GM21423 (cell line): ENCODE data around the gene DNMT3A.

Experiments
- ATAC-seq: cut with Tn5 transposase; IDR thresholded peaks from one replicate; pipeline ENCODE4 v1.9.1; 2021; ENCODE audit warnings: mild to moderate bottlenecking, moderate library complexity; ENCODE audit not compliant: unreplicated experiment

Gene DNMT3A

DNA sequence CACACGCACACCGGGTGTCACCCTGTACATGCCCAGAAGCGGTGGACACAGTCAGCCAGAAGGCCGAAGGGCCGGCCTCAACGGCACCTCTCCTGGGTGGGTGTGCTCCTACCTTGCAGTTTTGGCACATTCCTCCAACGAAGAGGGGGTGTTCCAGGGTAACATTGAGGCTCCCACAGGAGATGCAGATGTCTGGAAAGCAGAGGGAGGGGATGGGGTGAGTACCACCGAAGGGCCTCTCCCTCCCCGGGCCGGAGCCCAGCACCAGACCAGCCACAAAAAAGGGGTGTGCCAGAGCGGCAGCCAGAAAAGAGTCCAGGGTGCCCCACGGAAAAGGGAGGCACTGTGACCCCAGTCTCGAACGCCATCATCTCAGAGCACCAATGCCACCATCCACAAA lies 96.6 kb downstream of the DNMT3A start:
- ATAC-seq, result no peak

DNA sequence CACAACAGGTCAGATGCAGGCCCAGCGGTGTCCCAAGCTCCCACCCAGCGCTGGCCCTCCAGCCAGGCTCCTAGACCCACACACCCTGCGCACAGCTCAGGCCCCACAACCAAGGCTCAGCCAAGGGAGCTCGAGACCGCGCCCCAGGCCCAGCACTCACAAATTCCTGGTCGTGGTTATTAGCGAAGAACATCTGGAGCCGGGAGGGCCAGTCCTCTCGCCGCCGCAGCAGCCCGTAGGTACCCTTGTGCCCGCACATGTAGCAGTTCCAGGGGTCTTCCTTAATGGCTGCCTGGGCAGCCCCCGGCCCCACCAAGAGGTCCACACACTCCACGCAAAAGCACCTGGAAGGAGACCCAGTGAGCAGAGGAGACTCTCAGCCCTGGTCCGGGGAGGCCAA lies 97.7 kb downstream of the DNMT3A start:
- ATAC-seq, result no peak

DNA sequence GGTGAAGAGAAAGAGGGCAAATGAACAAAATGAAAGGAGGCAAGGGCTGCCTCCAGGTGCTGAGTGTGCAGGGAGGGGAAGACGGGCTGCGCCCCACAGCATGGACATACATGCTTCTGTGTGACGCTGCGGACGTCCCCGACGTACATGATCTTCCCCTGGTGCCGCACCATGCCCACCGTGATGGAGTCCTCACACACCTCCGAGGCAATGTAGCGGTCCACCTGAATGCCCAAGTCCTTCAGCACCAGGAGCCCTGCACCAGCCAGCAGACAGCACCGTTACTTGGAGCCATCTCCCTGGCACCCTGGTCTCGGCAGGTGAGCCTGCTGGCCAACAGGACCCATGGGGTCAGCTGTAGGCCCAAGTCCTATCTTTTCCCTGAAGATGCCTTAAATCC lies 100.3 kb downstream of the DNMT3A start:
- ATAC-seq, result no peak

DNA sequence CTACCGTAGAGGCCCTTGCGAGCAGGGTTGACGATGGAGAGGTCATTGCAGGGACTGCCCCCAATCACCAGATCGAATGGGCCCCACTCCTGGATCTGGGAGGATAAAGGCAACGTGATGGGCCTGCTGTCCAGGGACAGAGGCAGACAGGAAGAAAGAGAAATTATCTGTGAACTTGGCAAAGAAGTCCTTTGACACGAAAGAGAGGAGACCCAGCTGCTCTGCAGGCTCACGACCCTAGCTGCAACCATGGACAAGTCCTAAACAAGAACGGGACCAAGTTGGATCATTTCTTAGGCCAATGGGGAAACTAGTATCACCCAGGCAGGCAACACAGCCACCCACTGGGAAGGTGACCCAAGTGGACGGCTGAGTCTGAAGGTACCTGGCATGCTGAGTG lies 101.1 kb downstream of the DNMT3A start:
- no peak for ATAC-seq

DNA sequence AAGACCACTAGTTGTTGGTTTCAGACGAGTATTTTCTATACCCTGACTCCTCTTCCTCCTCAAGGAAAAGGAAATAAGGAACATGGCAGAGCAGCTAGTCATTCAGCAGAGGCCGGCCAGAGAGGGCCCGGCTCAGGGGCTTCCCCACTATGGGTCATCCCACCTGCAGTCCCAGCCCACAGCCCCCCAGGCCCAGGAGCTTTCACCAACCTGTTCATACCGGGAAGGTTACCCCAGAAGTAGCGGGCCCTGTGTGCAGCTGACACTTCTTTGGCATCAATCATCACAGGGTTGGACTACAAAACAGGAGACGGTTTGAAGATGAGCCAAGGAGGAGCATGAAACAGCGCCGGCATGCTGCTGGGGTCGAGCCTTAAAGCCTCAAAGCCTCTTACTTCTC lies 102.8 kb downstream of the DNMT3A start:
- no peak for ATAC-seq

DNA sequence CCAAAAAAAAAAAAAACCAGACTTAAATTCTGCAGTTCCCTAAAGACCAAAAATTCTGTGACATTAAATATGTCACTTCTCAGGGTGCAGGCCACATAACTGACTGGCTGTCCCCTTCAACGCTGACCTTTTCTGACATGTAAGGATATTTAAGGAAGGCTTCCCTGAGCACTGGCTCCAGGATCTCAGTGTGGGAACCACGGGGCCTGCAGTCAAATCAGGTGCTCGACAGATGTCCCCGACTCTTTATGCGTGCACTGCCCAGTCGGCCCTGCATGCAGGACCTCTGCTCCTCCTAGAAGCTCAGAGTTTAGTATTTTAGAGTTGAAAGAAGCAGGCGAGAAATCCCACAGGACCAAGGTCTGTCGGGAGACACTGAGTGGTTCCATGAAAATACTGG lies 104.0 kb downstream of the DNMT3A start:
- ATAC-seq, result no peak

DNA sequence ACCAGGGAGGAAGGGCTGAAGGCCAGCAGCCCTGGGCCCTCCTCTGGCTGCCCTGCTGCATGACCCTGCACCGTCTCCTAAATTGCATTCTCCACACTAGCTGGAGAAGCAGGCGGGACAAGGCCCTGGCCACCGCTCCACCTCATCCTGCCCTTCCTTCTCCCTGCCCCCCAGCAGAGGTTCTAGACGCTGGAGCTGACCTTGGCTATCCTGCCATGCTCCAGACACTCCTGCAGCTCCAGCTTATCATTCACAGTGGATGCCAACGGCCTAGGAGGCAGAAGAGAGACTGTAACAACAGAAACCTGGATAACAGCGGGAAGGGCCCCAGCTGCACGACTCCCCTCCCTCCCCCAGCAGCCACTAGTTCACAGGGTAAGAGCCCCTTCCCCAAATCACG lies 105.0 kb downstream of the DNMT3A start:
- no peak for ATAC-seq

DNA sequence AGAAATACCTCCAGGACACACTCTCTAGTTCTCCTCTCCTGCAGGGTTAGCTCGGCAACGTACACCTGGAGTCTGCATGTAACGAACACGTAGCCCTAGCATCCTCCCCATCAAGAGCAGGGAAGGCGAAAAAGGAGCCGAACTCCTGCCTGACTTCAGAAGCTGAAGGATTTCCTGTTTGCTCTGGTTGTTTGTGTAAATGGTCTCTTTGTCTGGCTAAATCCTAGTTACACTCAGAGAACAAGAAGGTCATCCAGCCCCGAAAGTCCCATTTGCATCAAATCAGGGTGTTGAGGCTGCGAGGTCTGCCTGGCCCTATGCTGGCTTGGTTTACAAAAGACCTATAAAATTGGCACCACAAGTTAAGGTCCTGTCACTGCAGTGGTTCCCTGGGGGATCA lies 107.0 kb downstream of the DNMT3A start:
- no peak for ATAC-seq

DNA sequence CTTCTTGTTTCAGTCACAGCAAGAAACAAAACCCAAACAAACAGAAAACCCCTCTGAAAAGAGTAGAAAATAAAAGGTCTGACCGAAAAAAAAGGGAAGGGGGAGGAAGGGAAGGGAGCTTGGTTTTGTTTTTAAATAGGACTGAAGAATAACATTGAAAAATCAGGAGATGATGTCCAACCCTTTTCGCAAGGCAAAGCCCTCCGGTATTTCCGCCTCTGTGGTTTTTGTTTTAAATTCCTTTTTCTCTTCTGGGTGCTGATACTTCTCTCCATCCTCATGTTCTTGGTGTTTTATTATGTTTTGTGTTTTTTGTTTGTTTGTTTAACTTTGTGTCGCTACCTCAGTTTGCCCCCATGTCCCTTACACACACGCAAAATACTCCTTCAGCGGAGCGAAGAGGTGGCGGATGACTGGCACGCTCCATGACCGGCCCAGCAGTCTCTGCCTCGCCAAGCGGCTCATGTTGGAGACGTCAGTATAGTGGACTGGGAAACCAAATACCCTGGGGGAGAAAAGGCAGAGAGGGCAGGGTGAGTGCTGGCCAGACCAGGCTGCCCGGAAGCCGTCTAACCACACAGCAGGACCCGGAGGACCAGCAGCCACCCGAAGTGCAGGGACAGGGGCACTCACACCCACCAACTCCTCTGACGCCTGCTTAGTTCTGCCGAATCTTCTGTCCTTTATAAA lies 107.7 kb downstream of the DNMT3A start:
- no peak for ATAC-seq

DNA sequence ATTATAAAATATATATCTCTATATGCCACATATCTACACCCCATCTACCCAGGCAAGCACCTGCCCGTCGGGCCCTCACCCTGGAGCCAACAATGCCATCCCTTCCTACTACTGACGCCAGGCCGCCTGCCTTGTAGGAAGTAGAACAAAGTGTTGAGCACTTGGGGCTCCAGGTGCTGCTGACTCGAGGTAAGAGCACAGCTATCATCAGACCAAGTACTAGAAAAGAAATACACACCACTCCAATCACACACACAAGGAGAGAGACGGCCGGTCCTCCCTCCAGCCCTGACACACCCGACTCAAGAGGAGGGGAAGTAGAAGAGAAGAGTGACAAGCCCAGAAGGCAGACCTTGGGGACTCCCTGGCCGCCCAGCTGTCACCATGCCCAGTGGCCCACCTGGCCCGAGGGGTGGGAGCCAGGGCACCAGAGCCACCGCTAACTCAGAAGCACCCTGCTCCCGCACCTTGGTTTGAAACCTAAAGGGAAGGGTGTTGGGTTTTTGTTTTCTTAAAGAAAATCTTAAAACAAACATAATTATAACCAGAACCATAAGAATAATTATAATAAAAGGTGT lies 109.4 kb downstream of the DNMT3A start:
- no peak for ATAC-seq

DNA sequence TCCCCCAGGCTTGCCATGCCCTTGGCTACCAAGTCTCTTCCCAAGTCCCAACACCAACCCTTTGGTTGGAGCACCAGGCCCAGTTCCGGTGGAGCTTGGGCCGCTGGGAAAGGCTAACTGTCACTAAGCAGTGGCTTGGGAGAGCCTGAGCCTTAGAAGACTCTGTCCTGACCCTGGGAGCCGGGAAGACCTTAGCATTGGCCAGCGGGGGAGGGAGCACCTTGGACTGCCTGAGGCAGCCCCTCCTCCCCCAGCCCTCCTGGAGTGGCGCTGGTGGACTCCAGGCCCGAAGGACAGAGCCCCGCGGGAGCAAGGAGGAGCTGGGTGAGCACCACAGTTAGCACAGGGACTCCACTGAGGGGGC lies 110.8 kb downstream of the DNMT3A start:
- no peak for ATAC-seq

DNA sequence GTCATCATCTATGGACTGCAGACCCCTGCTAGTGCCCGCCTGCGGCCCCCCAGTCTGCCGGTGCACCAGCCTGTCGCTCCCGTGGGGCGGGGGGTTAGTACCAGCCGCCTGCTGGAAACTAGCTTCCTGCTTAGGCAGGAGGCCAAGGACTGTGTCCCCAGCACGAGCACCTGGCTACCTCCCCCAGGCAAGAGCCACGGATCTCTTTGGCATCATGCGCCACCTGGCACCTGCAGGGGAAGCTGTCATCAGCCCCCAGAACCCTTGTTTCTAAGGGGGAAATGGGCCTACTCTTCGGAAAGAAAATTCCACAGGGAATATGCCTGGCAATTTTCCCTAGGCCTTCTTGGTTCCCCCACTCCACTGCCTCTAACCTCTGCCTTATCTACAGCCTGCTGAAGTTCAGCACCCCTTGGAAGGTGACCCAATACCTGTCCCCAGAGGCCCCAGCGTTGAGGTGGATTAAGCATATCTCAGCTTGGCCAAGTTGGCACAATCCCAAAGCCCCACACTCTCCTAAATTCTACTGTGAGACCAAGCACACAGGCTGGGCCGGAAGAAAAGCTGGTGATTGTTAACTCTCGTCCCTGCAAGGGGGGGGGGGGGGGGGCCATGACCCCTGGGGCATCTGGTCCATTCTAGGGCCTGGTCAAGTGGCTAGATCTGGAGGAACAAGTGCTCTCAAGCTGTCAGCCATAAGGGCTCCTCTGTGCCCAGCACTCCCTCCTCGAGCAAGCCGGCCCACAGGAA lies 111.4 kb downstream of the DNMT3A start:
- ATAC-seq, result no peak

DNA sequence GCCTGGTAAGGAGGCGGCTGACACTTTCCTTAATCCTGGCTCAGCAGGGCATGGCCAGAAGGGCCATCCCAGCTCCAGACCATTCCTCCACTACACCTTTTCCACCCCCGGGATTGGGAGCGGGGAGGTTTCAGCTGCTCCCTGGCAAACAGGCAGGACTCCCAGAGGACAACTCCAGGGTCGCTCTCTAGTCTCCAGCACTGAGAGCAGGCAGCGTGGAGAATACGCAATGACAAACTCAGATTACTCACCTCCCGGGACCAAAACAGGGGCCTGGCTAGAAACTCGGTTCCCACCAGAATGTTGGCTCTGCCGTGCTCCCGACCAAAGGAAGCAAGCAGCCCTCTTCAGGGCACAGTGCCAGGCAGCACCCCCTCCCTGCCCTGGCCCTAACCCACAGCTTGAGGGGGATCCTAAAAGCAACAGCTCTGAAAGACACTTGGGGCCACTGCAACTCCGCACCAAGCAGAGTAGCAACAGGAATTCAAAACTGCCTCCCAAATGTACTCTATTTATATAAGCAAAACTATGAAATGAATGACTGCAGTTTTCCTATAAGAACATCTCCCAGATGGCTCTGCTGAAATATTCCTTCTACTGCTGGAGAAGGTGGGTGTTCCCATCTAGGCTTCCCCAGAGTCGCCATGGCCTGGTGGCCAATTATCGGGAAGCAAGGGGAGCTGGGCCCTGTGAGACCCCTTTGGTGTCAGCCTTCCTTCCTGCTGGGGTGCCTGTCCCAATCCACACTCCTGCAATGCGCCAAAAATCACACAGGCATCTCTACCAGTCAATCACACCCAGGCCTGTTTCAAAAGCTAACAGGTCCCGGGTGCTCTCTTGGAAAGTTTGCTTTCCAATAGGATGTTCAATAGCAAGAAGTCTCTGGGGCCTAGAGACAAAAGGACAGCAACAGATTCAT lies 112.2 kb downstream of the DNMT3A start:
- ATAC-seq, result no peak

DNA sequence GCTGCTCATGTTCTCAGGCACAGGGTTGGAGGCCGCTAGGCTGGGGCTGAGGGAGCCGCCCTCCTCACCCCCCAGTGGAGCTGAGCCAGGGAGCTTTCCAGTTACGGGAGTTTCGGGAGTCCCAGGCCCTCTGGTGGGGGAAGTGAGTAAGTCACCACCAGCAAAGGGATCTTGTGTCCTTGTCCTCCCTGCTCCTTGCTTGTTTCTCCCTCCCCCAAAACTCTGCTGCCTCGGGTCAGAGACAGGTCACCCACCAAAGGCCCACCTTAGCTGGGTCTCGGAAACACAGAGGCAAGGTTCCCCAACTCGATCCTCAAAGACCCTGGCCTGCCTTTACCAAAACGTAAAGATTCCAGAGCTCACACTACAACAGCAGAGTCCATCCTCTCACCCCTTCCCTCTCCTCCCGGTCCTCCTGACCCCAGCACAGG lies 112.9 kb downstream of the DNMT3A start:
- no peak for ATAC-seq

DNA sequence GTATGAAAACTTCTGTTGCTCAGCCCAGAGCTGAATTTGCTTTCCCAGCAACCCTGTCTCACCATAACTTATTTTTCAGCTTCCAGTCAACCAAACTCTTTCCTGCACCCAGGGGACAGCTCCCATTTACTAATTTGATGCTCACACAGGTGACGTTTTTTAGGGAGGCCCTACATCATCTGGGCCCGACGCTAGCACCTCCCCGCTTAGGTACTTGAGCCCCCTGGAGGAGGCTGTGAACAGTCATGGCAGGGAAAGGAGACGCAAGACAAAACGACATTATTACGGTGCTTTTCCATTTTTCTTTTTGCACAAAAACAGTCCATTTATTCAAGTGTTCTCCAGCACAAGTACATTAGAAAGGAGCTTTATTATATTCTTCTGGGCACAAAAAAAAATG lies 114.1 kb downstream of the DNMT3A start:
- no peak for ATAC-seq

DNA sequence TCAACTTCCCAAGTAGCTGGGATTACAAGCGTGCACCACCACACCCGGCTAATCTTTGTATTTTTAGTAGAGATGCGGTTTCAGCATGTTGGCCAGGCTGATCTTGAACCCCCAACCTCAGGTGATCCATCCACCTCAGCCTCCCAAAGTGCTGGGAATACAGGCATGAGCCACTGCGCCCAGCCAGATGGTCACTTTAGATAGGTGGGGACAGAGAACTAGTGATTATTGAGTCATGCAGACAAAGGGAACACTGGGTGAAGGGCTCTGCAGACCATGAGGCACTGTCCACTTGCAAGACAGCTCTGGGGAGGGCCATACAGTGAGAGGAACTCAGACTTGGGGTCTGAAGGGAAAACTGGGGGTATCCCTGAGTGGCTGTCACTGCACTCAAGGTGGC lies 114.9 kb downstream of the DNMT3A start:
- ATAC-seq, result no peak

DNA sequence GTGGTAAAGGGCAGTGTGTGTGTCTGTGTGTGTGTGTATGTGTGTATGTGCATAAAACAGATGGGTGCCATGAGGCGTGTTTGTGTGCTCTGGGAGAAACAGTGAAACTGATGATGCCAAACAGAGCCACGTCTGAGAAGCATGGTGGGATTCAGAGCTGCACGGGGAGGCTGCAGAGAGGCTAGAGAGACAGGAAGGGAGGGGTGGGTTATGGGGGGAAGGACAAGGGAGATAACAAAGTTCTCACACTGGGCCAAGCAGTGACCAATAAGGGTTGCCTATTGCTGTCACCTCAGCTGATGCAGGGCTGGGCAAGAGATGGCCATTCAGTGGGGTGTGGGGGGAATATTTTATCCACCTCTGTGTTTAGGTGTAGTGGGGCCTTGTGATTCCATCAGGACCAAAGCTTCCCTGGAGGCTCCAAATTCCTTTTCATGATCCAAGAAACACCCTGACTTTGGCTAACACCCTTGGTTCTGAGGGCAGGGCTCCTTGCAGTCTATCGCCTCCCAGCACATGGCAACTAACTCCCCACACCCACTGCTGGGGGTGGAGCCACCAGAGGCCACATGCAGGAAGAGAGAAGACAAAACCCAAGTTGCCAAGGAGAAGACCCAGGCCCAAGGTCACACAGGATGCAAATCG lies 119.1 kb downstream of the DNMT3A start:
- no peak for ATAC-seq

DNA sequence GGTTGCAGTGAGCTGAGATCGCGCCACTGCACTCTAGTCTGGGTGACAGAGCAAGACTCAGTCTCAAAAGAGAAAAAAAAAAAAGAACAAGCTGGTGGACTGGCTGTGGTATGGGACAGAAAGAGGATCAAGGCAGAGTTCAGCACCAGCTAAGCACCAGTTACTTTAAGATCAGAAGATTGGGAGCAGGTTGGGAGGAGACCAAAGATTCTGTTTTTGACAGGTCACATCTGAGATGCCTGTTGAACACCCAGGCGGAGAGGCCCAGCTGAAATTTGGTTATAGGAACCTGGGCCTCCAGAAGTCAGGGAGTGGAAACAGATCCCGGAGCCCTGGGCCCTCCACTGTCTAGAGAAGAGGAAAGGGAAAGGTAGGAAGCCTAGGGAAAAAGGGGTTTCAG lies 120.1 kb downstream of the DNMT3A start:
- no peak for ATAC-seq

DNA sequence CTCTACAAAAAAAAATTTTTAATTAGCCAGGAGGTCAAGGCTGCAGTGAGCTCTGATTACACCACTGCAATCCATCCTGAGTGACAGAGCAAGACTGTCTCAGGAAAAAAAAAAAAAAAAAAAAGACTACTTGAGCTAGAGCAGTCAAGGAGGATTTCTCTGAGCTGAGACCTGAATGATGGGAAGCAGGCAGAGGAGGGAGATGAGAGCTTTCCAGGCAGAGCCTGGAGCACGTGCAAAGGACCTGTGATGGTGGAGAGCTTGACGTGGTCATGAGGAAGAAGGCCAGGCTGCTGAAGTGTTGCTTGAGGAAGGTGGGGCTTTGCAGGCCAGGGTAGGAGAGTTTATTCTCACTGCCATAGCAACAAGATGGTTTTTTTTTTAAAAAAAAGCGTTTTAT lies 121.4 kb downstream of the DNMT3A start:
- ATAC-seq, result no peak

DNA sequence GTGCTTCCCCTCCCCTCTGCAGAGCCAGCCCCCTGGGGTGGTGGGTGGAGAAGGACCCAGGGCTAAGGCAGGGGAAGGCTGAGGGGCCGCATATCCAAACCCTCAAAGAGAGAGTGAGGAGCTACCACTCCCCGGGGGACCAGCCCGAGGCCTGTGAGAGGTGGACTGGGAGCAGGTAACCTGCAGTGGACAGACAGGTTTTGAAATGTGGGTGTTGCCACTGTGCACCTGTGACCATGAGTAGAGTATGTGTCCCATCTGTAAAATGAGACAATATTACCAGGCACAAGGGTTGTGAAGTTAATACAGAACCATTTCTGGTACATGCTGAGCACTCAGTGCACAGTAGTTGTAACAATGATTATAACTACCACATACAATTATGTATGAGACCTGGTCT lies 122.1 kb downstream of the DNMT3A start:
- ATAC-seq, result no peak

DNA sequence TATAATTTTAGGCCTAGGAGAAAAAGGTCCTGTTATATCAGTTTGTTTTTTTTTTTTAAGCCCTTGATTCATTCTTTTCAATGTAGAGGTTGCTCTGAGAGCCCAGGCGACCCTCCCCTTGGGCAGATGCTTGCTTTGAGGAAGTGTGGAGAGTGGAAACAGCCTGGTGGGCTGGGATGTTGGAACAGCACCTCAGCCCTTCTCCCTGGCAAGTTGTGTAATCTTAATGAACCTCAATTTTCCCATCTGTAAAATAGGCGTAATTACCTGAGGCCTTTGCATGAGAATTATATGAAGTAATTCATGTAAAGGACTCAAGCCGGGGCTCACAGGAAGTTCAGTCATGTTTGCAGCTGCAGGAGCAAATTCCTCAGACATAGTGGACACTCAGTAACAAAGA lies 123.6 kb downstream of the DNMT3A start:
- no peak for ATAC-seq
